HepG2 (cell line): ENCODE measurements around the gene SP9. TPM values are rescaled to one million over a fixed set of nuclear protein-coding genes. Genes with fewer than 3 reads are reported as not detected.

ENCODE experiments used
- MTA1 ChIP-seq: sonication (generic); formaldehyde crosslinking; IDR thresholded peaks from 2 replicates; pipeline ENCODE4 v1.4.0; 2020; ENCODE audit warnings: missing genetic modification reagents, mild to moderate bottlenecking, borderline replicate concordance
- PRDM10 ChIP-seq: sonication (generic); formaldehyde crosslinking; IDR thresholded peaks from 2 replicates; pipeline ENCODE4 v1.4.0; 2020; ENCODE audit warnings: low read depth, missing genetic modification reagents
- SMARCC2 ChIP-seq: fragments of 450-650 bp; IDR thresholded peaks from 2 replicates; pipeline ENCODE4 v1.6.1; 2017; ENCODE audit warnings: antibody characterized with exemption, mild to moderate bottlenecking
- ZNF605 ChIP-seq: sonication (generic); formaldehyde crosslinking; IDR thresholded peaks from 2 replicates; pipeline ENCODE4 v1.8.0; 2022; ENCODE audit warnings: mild to moderate bottlenecking, missing genetic modification reagents
- ZNF687 ChIP-seq: sonication (generic); formaldehyde crosslinking; IDR thresholded peaks from 2 replicates; pipeline ENCODE4 v1.5.1; 2020; ENCODE audit warnings: mild to moderate bottlenecking, missing genetic modification reagents, moderate library complexity
- polyA plus RNA-seq, 8 experiments: library from polyadenylated mRNA; depleted of rRNA in 3 of 8; stranded (reverse) in 7 of 8; unstranded in 1 of 8; fragments of >200 nt; fragmentation: Illumina TruSeq in 4 of 8; extraction: Trizol in 4 of 8; gene quantifications; 2 replicates each; pipeline versions ENCODE4 v1.2.1 to v1.2.3, GENCODE V29; 2011 to 2016; ENCODE audit warnings: low read depth in 4 of 8, missing spikeins in 1 of 8, mixed read lengths in 1 of 8; ENCODE audit not compliant: insufficient read depth in 1 of 8
- total RNA-seq, 5 experiments: library from RNA; depleted of rRNA; stranded (reverse); fragments of >200 nt; fragmentation: Illumina TruSeq; extraction: Trizol; gene quantifications; 2 replicates each; pipeline ENCODE4 v1.2.3, GENCODE V29; 2016; ENCODE audit warnings: low read depth in 1 of 5

The SP9 gene
- total and polyA plus RNA-seq, 2 of the 13 experiments (the other 11 are each of a cell fraction or from before 2014, with no cell fraction given): not detected

GRCh38 chr2:174337337-174338146 is 2.8 kb downstream of the SP9 start (continued):
- TF ChIP-seq ZNF687 (CRISPR knock-in tag) (no peak), PRDM10 (CRISPR knock-in tag) (no peak), ZNF605 (CRISPR knock-in tag) (no peak), MTA1 (CRISPR knock-in tag) (0 out of 2 replicates have a peak, but pooled peaks have one; percentile 7), SMARCC2 (no peak)
